Measurements from ENCODE around the gene OPCML.

DNA sequence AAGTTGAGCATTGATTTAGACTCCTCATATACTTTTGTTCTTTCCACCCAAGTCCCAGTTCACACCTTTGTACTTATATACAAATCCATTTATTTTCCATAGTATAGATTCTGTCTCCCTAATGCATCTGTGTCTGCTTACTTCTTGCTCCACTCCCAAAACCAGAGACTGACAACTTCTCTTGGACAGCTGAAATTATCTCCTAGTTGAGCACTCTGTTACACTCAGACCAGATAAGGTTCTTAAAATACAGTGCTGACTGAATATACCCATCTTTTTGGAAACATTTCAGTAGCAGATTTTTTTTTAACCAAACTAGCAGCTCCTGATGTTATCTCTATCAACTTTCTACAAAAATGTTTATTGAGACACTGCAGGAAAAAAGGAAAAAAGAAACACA is 106.3 kb downstream of the OPCML start:
- TF ChIP-seq, protein P1, sequence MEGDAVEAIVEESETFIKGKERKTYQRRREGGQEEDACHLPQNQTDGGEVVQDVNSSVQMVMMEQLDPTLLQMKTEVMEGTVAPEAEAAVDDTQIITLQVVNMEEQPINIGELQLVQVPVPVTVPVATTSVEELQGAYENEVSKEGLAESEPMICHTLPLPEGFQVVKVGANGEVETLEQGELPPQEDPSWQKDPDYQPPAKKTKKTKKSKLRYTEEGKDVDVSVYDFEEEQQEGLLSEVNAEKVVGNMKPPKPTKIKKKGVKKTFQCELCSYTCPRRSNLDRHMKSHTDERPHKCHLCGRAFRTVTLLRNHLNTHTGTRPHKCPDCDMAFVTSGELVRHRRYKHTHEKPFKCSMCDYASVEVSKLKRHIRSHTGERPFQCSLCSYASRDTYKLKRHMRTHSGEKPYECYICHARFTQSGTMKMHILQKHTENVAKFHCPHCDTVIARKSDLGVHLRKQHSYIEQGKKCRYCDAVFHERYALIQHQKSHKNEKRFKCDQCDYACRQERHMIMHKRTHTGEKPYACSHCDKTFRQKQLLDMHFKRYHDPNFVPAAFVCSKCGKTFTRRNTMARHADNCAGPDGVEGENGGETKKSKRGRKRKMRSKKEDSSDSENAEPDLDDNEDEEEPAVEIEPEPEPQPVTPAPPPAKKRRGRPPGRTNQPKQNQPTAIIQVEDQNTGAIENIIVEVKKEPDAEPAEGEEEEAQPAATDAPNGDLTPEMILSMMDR (conservative IDR thresholded peaks at IDR 0.05): no peak
- TF ChIP-seq EZH2 (IDR thresholded peaks at IDR 0.05; ENCODE audit: low read depth): no peak

Measured in PC-9 (cell line).